22Rv1 (cell line): Measurements from ENCODE around the gene RASL12.

Experiments used
- H3K27ac ChIP-seq: fragments of 450-650 bp; 2 replicates; pipeline ENCODE4 v1.5.1; 2017
- ZFX ChIP-seq: fragments of 450-650 bp; IDR thresholded peaks from 2 replicates; pipeline ENCODE4 v1.6.1; 2017; ENCODE audit warnings: antibody characterized with exemption, borderline replicate concordance
- TF ChIP-seq, protein P1 (sequence below): fragments of 450-650 bp; IDR thresholded peaks from 2 replicates; pipeline ENCODE4 v1.5.1; 2017; ENCODE audit warnings: mild to moderate bottlenecking

The RASL12 gene

DNA sequence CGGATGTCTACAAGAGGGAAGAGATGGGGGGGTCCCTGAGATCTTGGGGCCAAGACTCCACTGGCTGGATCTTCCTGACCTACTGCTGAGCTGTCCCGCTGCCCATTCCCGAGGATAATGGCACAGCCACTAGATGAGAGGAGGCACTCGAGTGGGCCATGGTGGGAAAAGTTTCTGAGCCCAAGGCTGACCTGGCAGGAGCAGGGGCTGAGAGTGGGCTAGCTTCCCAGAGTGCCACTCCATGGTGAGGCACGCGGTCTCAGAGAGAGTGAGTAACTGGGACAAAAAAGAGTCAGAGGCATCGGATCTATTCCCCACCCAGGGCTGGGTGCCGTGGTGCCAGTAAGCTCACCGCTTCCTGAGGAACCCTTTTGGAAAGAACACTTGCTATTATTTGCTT lies 11.7 kb downstream of the RASL12 start:
- no peak overlapping the region for H3K27ac ChIP-seq
- TF ChIP-seq, protein P1, sequence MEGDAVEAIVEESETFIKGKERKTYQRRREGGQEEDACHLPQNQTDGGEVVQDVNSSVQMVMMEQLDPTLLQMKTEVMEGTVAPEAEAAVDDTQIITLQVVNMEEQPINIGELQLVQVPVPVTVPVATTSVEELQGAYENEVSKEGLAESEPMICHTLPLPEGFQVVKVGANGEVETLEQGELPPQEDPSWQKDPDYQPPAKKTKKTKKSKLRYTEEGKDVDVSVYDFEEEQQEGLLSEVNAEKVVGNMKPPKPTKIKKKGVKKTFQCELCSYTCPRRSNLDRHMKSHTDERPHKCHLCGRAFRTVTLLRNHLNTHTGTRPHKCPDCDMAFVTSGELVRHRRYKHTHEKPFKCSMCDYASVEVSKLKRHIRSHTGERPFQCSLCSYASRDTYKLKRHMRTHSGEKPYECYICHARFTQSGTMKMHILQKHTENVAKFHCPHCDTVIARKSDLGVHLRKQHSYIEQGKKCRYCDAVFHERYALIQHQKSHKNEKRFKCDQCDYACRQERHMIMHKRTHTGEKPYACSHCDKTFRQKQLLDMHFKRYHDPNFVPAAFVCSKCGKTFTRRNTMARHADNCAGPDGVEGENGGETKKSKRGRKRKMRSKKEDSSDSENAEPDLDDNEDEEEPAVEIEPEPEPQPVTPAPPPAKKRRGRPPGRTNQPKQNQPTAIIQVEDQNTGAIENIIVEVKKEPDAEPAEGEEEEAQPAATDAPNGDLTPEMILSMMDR = no peak
- no peak for TF ChIP-seq ZFX

DNA sequence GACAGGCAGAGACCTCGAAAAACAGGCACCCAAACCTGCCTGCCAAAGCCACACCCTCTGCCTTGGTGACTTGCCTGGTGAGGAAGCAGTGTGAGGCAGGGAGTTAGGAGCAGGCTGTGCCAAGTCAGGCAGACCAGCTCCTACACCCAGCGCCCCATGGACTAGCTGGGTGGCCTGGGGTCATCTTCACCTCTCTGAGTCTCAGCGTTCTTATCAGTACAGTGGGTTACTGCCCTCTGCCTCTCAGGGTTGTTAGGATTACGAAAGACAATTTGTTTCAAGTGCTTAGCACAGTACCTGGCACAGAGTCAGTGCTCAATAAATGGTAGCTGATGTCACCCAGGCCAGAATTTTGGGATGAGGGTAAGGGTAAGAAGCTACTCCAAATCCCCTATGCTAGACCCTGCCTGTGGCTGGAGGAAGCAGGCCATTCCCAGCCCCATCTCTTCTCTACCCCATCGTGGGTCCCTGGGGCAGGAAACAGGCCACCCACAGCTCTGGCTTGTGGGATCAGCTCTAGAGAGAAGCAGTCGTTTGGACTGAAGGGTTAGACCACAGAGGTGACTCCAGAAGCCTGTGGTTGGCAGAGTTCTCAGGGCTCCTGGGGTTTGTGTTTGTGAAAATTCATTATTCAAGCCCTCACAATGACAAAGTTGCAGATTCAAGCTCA lies 12.5 kb downstream of the RASL12 start:
- no peak overlapping the region for H3K27ac ChIP-seq

DNA sequence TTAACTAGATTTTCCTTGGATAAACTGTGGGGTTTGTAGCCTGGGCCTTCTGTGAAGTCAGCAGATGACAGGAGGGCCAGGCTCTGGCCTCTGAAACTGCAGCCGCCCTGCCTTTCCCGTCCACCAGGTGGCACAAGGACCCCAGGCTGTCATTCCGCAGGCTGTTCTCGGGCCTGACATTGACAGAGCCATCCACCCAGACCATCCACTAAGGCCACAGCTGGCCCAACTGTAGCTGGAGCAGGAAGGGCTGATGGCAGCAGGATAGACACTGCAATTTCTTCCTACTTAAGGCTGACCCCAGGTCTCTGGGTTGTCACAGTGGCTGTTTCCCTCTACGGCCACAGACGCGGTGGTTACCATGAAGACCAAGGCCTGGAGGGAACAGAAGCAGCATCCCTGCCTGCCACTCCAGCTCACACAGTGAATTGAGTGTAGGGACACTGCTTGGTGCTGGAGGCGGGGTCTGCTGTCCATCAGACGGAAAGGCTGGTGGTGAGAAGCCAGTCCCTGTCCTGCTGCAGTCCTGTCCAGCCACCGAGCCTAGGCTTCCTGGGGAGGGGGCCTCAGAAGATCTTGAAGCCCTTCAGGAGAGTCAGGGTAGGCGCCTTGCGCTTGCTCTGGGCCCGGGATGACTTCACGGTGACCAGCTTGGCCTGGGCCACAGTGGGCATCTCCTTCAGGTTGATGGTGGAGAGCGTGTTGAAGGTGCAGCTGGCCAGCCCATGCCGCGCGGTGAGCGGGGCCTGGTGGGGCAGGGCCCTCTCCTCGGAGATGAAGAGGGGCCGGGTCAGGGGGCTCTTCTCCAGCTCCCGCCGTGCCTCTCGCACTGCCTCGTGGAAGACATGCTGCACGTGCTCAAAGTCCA lies 13.2 kb downstream of the RASL12 start:
- H3K27ac ChIP-seq = no peak overlapping the region

More for the DNA sequence above, 12.5 kb downstream of the RASL12 start:
- TF ChIP-seq ZFX = no peak
- TF ChIP-seq, protein P1 = no peak

DNA sequence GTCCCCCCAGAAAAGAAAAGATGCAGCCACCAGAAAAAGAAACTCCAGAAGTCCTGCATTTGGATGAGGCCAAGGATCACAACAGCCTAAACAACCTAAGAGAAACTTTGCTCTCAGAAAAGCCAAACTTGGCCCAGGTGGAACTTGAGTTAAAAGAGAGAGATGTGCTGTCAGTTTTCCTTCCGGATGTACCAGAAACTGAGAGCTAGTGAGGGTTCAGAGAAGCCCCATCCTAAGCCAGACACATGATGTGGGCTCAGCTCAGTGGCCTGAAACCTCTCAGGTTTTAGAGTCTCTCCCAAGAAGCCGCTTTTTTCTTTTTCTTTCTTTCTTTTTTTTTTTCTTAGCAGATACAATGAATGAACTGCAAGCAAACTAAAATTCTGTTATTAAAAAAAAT lies 14.8 kb downstream of the RASL12 start:
- H3K27ac ChIP-seq = no peak overlapping the region
- TF ChIP-seq ZFX = no peak

More for the DNA sequence above, 13.2 kb downstream of the RASL12 start:
- TF ChIP-seq ZFX = no peak
- TF ChIP-seq, protein P1 = peak; percentile 92

DNA sequence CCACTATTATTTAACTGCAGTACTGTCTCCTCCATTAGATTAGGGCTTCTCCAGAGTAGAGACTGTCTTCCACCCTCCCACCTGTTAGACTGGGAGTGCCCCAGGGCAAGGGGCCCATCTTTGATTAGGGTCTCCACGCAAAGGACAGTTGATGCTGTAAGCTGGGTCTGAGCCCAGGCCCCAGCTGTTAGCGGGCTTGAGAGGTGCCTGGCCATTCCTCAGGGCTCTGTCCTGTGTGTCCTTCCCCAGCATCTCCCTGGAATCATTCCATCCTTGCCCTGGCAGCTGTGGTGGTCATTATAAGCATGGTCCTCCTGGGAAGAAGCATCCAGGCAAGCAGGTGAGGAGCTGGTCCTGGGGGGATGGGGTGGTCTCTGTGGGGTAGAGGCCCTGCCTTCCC lies 16.5 kb downstream of the RASL12 start:
- TF ChIP-seq, protein P1 = no peak
- TF ChIP-seq ZFX = no peak
- no peak overlapping the region for H3K27ac ChIP-seq

DNA sequence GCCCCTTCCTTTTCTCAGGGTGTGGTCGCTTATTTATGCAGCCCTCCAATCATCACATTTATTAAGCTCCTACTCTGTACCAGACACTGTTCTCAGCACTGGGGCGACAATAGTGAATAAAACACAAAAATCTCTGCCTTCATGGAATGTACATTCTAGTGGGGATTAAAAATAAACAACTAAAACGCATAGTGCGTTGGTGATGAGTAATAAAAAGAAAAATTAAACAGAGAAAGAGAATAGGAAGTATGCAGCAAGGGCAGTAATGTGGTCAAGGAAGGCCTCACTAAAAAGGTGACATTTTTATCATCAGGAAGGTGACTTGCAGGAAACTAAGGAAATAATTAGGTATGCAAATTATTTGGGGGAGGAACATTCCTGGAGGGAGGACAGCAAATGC lies 17.5 kb downstream of the RASL12 start:
- TF ChIP-seq, protein P1 = no peak
- no peak for TF ChIP-seq ZFX
- no peak overlapping the region for H3K27ac ChIP-seq

DNA sequence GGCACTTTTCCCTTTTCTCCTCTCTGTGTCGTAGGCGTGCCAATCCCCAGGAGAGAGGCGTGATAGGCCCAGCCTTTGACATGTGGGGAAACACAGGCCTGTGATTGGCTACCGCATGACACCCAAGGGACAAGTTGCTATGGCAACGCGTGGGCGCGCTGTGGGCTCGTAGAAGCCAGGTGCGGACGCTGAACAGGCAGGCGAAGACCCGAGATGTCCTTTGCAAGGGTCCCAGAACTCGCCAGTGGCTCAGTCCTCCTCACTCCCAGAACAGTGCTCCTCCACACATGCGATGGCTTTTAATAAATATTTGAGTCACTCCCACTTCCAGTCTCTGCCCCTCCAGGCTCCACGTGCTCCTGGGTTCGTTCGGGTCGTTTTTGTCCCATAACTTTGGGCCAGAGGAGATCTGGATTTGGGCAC lies 18.4 kb downstream of the RASL12 start:
- no peak for TF ChIP-seq ZFX
- TF ChIP-seq, protein P1 = no peak
- no peak overlapping the region for H3K27ac ChIP-seq
